Choroid plexus epithelial cell (primary cell): ENCODE results near the gene ALDH1L2.
A peak's percentile ranks its signal among the peaks of the same experiment; 100 is the strongest.

Source experiments
- DNase-seq: peaks from one replicate; pipeline ENCODE4 v3.0.0-alpha.2; 2010; ENCODE audit warnings: low read depth
- H3K4me3 ChIP-seq: 2 replicates; pipeline ENCODE4 v1.5.1; 2011; ENCODE audit warnings: low read depth, mild to moderate bottlenecking, control low read depth, low read length, moderate library complexity
- CTCF ChIP-seq: conservative IDR thresholded peaks from 2 replicates; pipeline ENCODE4 v1.5.1; 2011; ENCODE audit warnings: low read depth, mild to moderate bottlenecking, control low read depth, inconsistent platforms, low read length, moderate library complexity

The ALDH1L2 gene

DNA sequence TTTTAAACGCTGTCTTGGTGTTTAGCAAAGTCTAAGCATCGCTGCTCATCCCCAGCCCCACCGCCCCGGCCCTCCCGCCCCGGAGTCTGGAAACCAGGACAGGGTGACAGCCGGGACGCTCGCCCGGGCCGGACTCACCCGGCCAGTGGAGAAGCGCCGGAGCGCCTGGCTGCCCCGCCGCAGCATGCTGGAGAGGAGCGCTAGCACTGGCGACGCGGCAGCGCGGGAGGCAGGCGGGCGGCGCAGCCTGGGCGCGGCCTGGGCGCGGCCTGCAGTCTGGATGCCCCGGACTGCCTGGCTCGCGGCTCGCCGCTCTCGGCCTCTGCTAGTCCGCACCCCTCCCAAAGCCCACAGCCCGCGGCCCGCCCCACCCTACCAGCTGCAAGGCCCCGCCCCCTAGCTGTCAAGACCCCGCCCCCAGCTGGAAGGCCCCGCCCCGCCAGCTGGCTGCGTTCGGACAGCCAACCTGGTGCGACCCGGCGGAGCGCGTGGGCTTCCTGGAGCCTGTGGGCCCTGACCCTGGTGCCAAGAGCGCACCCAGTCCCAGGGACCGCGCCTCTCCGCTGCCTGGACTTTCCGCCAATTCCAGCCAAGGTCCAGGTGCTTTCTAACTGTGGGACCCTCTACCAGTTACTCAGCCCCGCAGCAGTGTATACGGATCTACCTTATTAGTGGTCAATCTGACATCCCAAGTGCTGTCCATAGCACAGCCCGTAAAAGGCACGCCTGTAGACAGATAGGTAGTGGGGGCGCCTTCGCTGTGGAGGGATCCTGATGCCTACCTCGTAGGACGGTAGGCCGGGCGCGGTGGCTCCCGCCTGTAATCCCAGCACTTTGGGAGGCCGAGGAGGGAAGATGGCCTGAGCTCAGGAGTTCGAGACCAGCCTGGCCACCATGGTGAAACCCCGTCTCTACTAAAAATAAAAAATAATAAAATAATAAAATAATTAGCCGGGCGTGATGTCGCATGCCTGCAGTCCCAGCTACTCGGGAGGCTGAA is at the start of gene ALDH1L2:
ALDH1L2 (minus strand) TSS at position 208 of the 1,000 bp plus-strand sequence; CDS start at position 186, 22 bp downstream.
- peak; percentile 94 for DNase-seq
- TF ChIP-seq CTCF = no peak
- H3K4me3 ChIP-seq = peak within 1 kb of the TSS; percentile 70

DNA sequence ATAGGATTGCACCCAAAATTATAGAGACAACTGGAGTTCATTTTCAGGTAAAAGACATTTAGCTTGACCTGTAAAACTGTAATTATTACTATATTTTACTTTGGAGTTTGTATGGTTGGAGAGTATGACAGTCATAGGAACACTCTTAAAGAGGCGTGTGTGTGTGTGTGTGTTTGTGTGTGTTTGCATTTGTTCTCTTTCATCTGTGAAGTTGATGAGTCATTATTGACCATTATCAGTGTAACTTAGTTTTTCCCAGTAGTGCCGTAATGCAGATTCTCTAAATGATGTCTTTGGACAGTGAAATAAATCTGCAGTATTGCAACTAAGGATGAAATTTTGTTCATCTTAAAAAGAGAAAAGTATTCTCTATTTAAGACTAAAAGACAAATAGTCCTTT is 36.3 kb upstream of the ALDH1L2 start:
- peak; percentile 31 for DNase-seq
- H3K4me3 ChIP-seq = no peak overlapping the region
- no peak for TF ChIP-seq CTCF

DNA sequence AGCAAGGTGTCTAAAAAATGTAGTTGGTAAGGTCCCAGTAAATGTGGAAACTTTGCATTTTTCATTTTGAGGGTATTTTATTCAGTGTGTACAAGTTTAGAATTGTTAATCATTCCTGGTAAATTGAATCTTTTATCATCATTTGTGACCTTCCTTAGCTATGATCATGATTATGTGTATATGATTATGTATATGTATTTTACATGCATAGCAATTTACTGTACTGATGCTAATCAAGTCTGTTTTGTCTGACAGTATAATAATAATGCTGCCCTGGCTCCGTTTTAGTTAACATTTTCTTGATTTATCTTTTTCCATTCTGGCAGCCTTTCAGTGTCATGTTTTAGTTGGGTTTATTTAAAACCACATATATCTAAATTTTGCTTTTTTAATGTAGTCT is 32.7 kb upstream of the ALDH1L2 start:
- TF ChIP-seq CTCF = no peak
- H3K4me3 ChIP-seq = no peak overlapping the region

DNA sequence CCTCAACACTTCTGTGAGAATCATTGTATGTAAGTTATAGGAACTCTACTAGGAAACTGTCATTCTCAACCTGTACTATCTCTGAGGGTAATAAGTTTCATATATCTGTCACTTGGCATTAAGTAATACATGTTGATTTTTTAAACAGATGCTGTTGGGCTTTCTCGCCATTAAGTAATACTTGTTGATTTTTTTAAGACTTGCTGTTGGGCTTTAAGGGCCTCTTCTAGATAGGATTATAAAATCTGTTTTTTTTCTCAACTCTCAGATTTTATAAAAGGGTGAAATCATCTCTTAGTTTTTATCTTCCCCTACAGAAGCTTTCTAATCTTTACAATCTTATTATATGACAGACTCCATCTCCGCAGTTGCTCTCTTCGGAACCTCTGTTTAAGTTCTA is 28.8 kb upstream of the ALDH1L2 start:
- DNase-seq = no peak
- no peak for TF ChIP-seq CTCF
- H3K4me3 ChIP-seq = no peak overlapping the region

More for the DNA sequence above, 32.7 kb upstream of the ALDH1L2 start:
- DNase-seq = no peak

DNA sequence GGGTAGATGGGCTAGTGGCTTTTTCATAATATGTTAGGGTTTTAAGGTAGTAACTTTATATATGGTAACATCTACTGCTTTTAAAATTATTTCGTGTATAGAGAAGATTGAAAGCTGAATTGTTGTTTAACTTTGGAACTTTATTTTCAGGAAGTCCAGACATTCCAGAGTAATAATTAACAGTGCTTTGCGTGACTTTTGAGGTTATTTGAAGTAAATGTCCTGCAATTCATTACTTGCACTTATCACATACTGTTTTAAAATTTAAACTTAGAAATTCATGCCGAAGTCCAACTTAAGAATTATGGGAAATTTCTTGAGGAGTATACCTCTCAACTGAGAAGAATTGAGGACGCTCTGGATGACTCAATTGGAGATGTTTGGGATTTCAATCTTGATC is 26.6 kb upstream of the ALDH1L2 start:
- H3K4me3 ChIP-seq = peak overlapping the region; percentile 11
- no peak for TF ChIP-seq CTCF
- DNase-seq = no peak

DNA sequence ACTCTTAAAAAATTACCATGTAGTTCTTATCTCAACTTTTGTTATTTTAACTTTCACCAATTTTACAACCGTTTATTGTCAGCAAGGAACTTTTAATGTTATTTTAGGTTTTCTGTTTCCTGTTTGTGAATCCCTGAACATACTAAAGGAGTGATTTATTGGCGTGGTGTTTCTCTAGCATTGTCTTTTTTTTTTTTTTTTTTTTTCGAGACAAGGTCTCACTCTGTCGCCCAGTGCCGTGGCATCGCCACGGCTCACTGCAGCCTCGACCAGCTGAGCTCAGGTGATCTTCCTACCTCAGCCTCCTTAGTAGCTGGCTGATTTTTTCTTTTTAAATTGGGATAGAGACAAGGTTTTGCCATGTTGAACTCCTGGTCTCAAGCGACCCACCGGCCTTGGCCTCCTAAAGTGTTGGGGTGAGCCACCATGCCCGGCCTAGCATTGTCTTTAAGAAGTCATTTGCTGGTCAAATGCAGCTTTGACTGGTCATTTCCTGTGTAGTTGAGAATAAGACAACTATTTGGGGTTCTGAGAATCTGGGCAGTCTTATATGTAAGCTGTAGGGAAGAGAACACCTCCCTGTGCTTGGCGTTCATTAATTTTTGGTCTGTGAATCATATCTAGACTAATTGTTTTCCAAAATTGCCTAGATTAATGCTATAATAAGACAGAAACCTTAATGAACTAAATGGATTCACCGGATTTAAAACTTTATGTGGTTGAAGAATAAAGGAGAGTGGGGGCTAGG is 25.4 kb upstream of the ALDH1L2 start:
- peak overlapping the region; percentile 94 for H3K4me3 ChIP-seq
- DNase-seq = peak; percentile 45
- TF ChIP-seq CTCF = no peak
